BLaER1 treated with 17β-estradiol and CSF1 and Interleukin-3, amounts not matched to agents 10 nM and 100 nM (cell line): ENCODE data around the gene RHBDD2.

Experiments
- H3K27ac ChIP-seq, 11 experiments: shearing (Covaris generic); formaldehyde crosslinking; 2 replicates each; pipeline ENCODE4 v1.8.1; 2022
- H3K27me3 ChIP-seq, 11 experiments: shearing (Covaris generic); formaldehyde crosslinking; 2 replicates each; pipeline ENCODE4 v1.8.1; 2022
- H3K36me3 ChIP-seq, 11 experiments: shearing (Covaris generic); formaldehyde crosslinking; 2 replicates each; pipeline ENCODE4 v1.8.1; 2022
- H3K4me1 ChIP-seq, 10 experiments: shearing (Covaris generic); formaldehyde crosslinking; 2 replicates each; pipeline ENCODE4 v1.8.1; 2022
- H3K4me2 ChIP-seq, 11 experiments: shearing (Covaris generic); formaldehyde crosslinking; 2 replicates each; pipeline ENCODE4 v1.8.1; 2022
- H3K4me3 ChIP-seq, 10 experiments: shearing (Covaris generic); formaldehyde crosslinking; 2 replicates each; pipeline ENCODE4 v1.8.1; 2022
- H3K9ac ChIP-seq, 11 experiments: shearing (Covaris generic); formaldehyde crosslinking; 2 replicates each; pipeline ENCODE4 v1.8.1; 2022
- H3K9me3 ChIP-seq, 11 experiments: shearing (Covaris generic); formaldehyde crosslinking; replicated peaks in 1 of 11; 2 replicates each; pipeline ENCODE4 v1.8.1; 2022
- H4K20me1 ChIP-seq, 11 experiments: shearing (Covaris generic); formaldehyde crosslinking; 2 replicates each; pipeline ENCODE4 v1.8.1; 2022
- Cebpa-rat ChIP-seq, 11 experiments: shearing (Covaris generic); IDR thresholded peaks; 2 replicates each; pipeline ENCODE4 v1.8.1; 2022

RHBDD2 gene

GRCh38 chr7:75915416-75916156, 36.8 kb downstream of the RHBDD2 start:
- Histone ChIP-seq H3K4me3 (peak overlapping the region; percentile 76 to 100 (median 96)), H4K20me1 (peaks cover 42 to 56% (median 54%) of the 10 kb centered on the region in 11 experiments), H3K27ac (peak overlapping the region; percentile 79 to 91 (median 89)), H3K9ac (peak overlapping the region; percentile 84 to 97 (median 93)), H3K36me3 (peaks cover 0 to 17% (median 5%) of the 10 kb centered on the region in 11 experiments; a peak in 6 of 22 replicates), H3K27me3 (no peaks in the 10 kb centered on the region), H3K9me3 (no peaks in the 10 kb centered on the region), H3K4me1 (peaks cover 29 to 65% (median 48%) of the 10 kb centered on the region in 10 experiments), H3K4me2 (peak overlapping the region; percentile 91 to 96 (median 94))
- TF ChIP-seq Cebpa-rat (IDR thresholded peaks at IDR 0.05): no peak

GRCh38 chr7:75916259-75916658, 37.4 kb downstream of the RHBDD2 start:
- Histone ChIP-seq H3K4me1 (peaks cover 35 to 68% (median 52%) of the 10 kb centered on the region in 10 experiments), H3K4me2 (peak overlapping the region; percentile 91 to 96 (median 94)), H3K27ac (peak overlapping the region in 10 of 11 experiments; percentile 79 to 91 (median 90); a peak in 16 of 22 replicates), H3K27me3 (no peaks in the 10 kb centered on the region), H3K9ac (peak overlapping the region; percentile 84 to 97 (median 93)), H3K4me3 (peak overlapping the region; percentile 76 to 100 (median 96)), H3K9me3 (no peaks in the 10 kb centered on the region), H3K36me3 (peaks cover 0 to 20% (median 5%) of the 10 kb centered on the region in 11 experiments; a peak in 8 of 22 replicates), H4K20me1 (peaks cover 49 to 63% (median 61%) of the 10 kb centered on the region in 11 experiments)
- TF ChIP-seq Cebpa-rat (IDR thresholded peaks at IDR 0.05): no peak

- peaks cover 56 to 70% (median 68%) of the 10 kb centered on the region in 11 experiments for H4K20me1 ChIP-seq
- peak overlapping the region in 7 of 11 experiments; percentile 91 to 97 (median 94); a peak in 8 of 22 replicates for H3K9ac ChIP-seq
- H3K4me3 ChIP-seq: peak overlapping the region in 9 of 10 experiments; percentile 87 to 100 (median 96); a peak in 14 of 20 replicates
- H3K36me3 ChIP-seq: peaks cover 0 to 27% (median 12%) of the 10 kb centered on the region in 11 experiments; a peak in 10 of 22 replicates
- H3K27ac ChIP-seq: no peak overlapping the region
- no peaks in the 10 kb centered on the region for H3K9me3 ChIP-seq
- H3K4me1 ChIP-seq: peaks cover 40 to 72% (median 56%) of the 10 kb centered on the region in 10 experiments
- no peaks in the 10 kb centered on the region for H3K27me3 ChIP-seq
- H3K4me2 ChIP-seq: peak overlapping the region; percentile 91 to 96 (median 94)
- TF ChIP-seq Cebpa-rat (IDR thresholded peaks at IDR 0.05): no peak
These were observed 38.1 kb downstream of the RHBDD2 start for GRCh38 chr7:75916685-75917634.

DNA sequence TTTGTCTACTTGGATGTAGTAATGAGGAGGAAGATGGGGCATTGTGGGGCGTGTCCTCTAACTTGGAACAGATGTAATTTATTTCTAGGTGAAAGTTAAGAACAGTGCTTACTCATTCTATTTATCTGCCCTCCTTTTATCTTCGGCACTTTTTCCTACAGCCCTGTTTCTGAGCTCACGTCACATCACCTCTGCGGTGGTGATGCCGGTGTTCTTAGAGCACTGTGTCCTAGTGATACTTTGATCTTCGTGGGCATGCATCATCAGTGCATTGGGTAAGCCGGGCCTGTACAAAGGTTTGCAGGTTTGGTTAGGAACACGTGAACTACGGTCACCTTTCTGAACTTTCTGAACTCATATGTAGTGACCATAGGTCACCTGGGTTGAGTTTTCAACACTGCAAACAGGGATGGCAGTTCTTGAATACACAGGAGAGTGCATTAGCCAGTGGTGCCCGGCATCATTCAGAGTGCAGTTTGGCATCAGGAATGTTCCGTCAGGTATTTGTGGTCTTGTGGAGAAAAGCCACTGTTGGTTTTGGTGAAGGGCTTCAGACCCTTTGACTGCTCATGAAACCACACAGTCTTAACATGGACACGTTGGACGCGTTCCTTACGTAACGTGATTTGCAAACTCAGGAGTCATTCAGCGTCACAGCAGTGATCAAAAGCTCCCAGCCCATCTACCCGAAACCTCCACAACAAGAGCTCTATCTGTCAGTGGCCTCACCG, 41.8 kb downstream of the RHBDD2 start:
- H3K4me2 ChIP-seq: peak overlapping the region; percentile 24 to 96 (median 56)
- no peak overlapping the region for H3K27ac ChIP-seq
- no peak for TF ChIP-seq Cebpa-rat (IDR thresholded peaks at IDR 0.05)
- H3K36me3 ChIP-seq: peaks cover 0 to 47% (median 19%) of the 10 kb centered on the region in 11 experiments; a peak in 14 of 22 replicates
- H3K4me3 ChIP-seq: no peak overlapping the region
- H3K27me3 ChIP-seq: no peaks in the 10 kb centered on the region
- peaks cover 90 to 100% (median 100%) of the 10 kb centered on the region in 11 experiments for H4K20me1 ChIP-seq
- no peak overlapping the region for H3K9ac ChIP-seq
- no peaks in the 10 kb centered on the region for H3K9me3 ChIP-seq
- H3K4me1 ChIP-seq: peaks cover 30 to 77% (median 58%) of the 10 kb centered on the region in 10 experiments

DNA sequence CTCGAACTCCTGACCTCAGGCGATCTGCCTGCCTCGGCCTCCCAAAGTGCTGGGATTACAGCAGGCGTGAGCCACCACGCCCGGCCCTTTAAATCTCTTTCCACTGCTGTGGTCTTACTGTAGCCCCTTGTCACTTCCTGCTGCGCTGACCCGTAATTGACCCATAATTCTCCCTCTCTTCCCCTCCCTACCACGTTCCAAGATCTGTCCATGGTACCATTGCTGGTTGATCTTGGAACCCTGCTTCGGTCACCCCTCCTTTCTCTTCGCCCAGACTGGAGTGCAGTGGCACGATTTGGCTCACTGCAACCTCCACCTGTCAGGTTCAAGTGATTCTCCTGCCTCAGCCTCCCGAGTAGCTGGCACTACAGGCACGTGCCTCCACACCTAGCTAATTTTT, 42.6 kb downstream of the RHBDD2 start:
- Histone ChIP-seq H3K4me2 (peak overlapping the region in 10 of 11 experiments; percentile 34 to 96 (median 58); a peak in 16 of 22 replicates), H4K20me1 (peaks cover 90 to 100% (median 100%) of the 10 kb centered on the region in 11 experiments), H3K9ac (no peak overlapping the region), H3K36me3 (peaks cover 0 to 56% (median 25%) of the 10 kb centered on the region in 11 experiments; a peak in 15 of 22 replicates), H3K4me3 (no peak overlapping the region), H3K27ac (no peak overlapping the region), H3K27me3 (no peaks in the 10 kb centered on the region), H3K4me1 (peaks cover 21 to 79% (median 56%) of the 10 kb centered on the region in 10 experiments), H3K9me3 (no peaks in the 10 kb centered on the region)
- no peak for TF ChIP-seq Cebpa-rat (IDR thresholded peaks at IDR 0.05)

- Histone ChIP-seq H3K27me3 (no peaks in the 10 kb centered on the region), H3K27ac (no peak overlapping the region), H3K4me2 (no peak overlapping the region), H3K4me3 (no peak overlapping the region), H3K4me1 (peaks cover 19 to 63% (median 45%) of the 10 kb centered on the region in 10 experiments), H3K9me3 (no peaks in the 10 kb centered on the region), H4K20me1 (peaks cover 91 to 100% (median 100%) of the 10 kb centered on the region in 11 experiments), H3K9ac (no peak overlapping the region), H3K36me3 (peaks cover 0 to 52% (median 25%) of the 10 kb centered on the region in 11 experiments; a peak in 15 of 22 replicates)
- TF ChIP-seq Cebpa-rat (IDR thresholded peaks at IDR 0.05): no peak
These were observed 44.3 kb downstream of the RHBDD2 start for GRCh38 chr7:75922966-75923603.

DNA sequence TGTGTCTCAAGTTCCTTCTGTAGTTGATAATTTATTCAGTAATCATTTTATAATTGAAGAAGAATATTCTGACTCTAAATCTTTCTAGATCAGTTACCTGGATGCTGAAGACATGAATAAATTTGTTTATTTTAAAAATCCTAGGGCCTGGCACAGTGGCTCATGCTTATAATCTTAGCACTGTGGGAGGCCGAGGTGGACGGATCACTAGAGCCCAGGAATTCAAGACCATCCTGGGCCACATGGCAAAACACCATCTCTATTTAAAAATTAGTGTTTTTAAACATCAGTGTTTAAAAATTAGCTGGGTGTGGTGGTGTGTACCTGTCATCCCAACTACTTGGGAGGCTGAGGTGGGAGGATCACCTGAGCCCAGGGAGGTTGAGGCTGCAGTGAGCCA, 45.4 kb downstream of the RHBDD2 start:
- Histone ChIP-seq H3K4me3 (no peak overlapping the region), H3K27me3 (no peaks in the 10 kb centered on the region), H3K9ac (no peak overlapping the region), H3K36me3 (peaks cover 3 to 57% (median 25%) of the 10 kb centered on the region in 11 experiments; a peak in 17 of 22 replicates), H3K9me3 (peaks cover 0 to 2% (median 0%) of the 10 kb centered on the region in 11 experiments; a peak in 2 of 22 replicates), H3K4me2 (peak overlapping the region in 6 of 11 experiments; percentile 18 to 65 (median 56); a peak in 9 of 22 replicates), H3K4me1 (peaks cover 30 to 52% (median 42%) of the 10 kb centered on the region in 10 experiments), H4K20me1 (peaks cover 92 to 100% (median 100%) of the 10 kb centered on the region in 11 experiments), H3K27ac (no peak overlapping the region)
- TF ChIP-seq Cebpa-rat (IDR thresholded peaks at IDR 0.05): no peak
